HG02678 (cell line): ENCODE measurements around the gene SORCS2.

Experiments
- ATAC-seq: cut with Tn5 transposase; IDR thresholded peaks from one replicate; pipeline ENCODE4 v1.9.1; 2021; ENCODE audit warnings: mild to moderate bottlenecking, moderate library complexity; ENCODE audit not compliant: unreplicated experiment

Gene SORCS2

GRCh38 chr4:7711307-7711963 is 519.1 kb downstream of the SORCS2 start:
- ATAC-seq, result no peak

- no peak for ATAC-seq
These were observed 519.8 kb downstream of the SORCS2 start for GRCh38 chr4:7712021-7712671.

GRCh38 chr4:7713757-7714156 is 521.4 kb downstream of the SORCS2 start:
- ATAC-seq, result no peak

- no peak for ATAC-seq
These were observed 521.8 kb downstream of the SORCS2 start for GRCh38 chr4:7714176-7714575.

- ATAC-seq, result no peak
These were observed 522.4 kb downstream of the SORCS2 start for GRCh38 chr4:7714738-7715137.

- no peak for ATAC-seq
These were observed 523.1 kb downstream of the SORCS2 start for GRCh38 chr4:7715271-7716009.

- ATAC-seq, result no peak
These were observed 523.8 kb downstream of the SORCS2 start for GRCh38 chr4:7716010-7716721.

GRCh38 chr4:7717161-7717560 is 524.8 kb downstream of the SORCS2 start:
- ATAC-seq, result no peak

- ATAC-seq, result no peak
These were observed 525.7 kb downstream of the SORCS2 start for GRCh38 chr4:7717946-7718490.

- ATAC-seq, result no peak
These were observed 527.2 kb downstream of the SORCS2 start for GRCh38 chr4:7719354-7720174.

- ATAC-seq, result no peak
These were observed 529.7 kb downstream of the SORCS2 start for GRCh38 chr4:7721984-7722551.

- no peak for ATAC-seq
These were observed 530.5 kb downstream of the SORCS2 start for GRCh38 chr4:7722766-7723387.

GRCh38 chr4:7723625-7724024 is 531.3 kb downstream of the SORCS2 start:
- no peak for ATAC-seq

- no peak for ATAC-seq
These were observed 533.6 kb downstream of the SORCS2 start for GRCh38 chr4:7725951-7726350.

- no peak for ATAC-seq
These were observed 534.5 kb downstream of the SORCS2 start for GRCh38 chr4:7726665-7727413.

GRCh38 chr4:7727749-7728148 is 535.4 kb downstream of the SORCS2 start:
- no peak for ATAC-seq

GRCh38 chr4:7731437-7731836 is 539.1 kb downstream of the SORCS2 start:
- ATAC-seq, result no peak

GRCh38 chr4:7732263-7732662 is 539.9 kb downstream of the SORCS2 start:
- ATAC-seq, result no peak

GRCh38 chr4:7733201-7733600 is 540.9 kb downstream of the SORCS2 start:
- ATAC-seq, result no peak
